HG02678 (cell line): ENCODE results near the gene TOR4A.
"Not testable (repeated sequence)": the region's sequence is repeated elsewhere in the genome, so short reads cannot be mapped to it uniquely, and the experiment has no call there.

ENCODE experiments used
- ATAC-seq: cut with Tn5 transposase; IDR thresholded peaks from one replicate; pipeline ENCODE4 v1.9.1; 2021; ENCODE audit warnings: mild to moderate bottlenecking, moderate library complexity; ENCODE audit not compliant: unreplicated experiment

TOR4A gene

GRCh38 chr9:137237759-137238726, 39.5 kb upstream of the TOR4A start:
- ATAC-seq = no peak

- not testable (repeated sequence) for ATAC-seq
Observed at GRCh38 chr9:137239541-137240200, 37.9 kb upstream of the TOR4A start.

GRCh38 chr9:137240318-137240840, 37.1 kb upstream of the TOR4A start:
- peak; percentile 22 for ATAC-seq

DNA sequence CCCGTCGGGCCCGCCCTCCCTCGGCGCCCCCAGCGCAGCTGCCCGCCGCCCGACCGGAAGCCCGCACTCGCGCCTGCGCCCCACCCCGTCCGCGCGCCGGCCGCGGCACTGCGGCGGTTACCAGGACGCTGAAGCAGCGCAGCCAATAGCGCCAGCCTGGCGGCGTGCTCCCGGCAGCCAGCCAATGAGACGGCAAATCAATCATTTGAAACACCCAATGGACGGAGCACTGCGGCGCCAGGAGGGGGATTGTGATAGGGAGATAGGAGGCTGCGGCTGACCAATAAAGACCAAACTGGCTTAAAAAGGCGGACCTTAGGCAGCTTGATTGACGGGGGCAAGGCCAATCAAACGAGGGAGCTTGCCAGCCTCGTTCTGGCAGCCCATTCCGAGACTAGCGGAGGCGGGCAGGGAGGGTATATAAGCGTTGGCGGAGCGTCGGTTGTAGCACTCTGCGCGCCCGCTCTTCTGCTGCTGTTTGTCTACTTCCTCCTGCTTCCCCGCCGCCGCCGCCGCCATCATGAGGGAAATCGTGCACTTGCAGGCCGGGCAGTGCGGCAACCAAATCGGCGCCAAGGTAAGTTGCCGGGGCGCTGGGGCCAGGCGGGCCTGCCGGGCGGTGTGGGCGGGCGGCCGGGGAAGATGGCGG, 36.6 kb upstream of the TOR4A start, which contains the start of gene TUBB4B:
TUBB4B (plus strand) TSS at position 447 of the 649 bp plus-strand sequence; CDS start at position 521, 74 bp downstream.
- peak; percentile 79 for ATAC-seq

DNA sequence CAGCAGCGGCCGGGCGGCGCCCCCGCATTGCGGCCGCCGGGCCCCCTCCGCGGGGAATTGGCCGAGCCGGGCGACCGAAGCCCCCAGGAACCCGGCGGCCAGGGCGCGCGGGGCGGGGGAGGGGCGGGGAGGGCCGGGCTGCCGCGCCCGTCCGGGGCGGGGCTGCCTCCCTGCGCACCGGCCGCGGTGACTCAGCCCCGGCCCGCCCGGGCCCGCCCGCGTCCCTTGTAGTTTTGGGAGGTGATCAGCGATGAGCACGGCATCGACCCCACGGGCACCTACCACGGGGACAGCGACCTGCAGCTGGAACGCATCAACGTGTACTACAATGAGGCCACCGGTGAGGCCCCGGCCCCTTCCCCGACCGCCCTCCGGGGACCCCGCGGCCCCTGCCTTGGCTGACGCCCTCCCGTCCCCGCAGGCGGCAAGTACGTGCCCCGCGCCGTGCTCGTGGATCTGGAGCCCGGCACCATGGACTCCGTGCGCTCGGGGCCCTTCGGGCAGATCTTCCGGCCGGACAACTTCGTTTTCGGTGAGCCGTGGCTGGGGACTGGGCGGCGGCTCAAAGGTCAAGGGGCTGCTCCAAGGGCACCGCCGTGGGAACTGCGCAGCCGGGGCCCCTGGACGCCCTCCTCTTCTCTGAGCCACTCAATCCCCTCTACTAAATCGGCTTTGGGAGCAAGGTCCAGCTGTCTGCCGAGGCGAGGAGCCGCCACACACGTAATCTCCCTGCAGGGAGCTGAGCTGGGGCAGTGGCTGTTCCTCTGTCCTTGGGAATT, 35.8 kb upstream of the TOR4A start:
- ATAC-seq = peak; percentile 0

GRCh38 chr9:137242269-137243203, 35.0 kb upstream of the TOR4A start:
- ATAC-seq = no peak

- not testable (repeated sequence) for ATAC-seq
Observed at GRCh38 chr9:137243266-137243625, 34.3 kb upstream of the TOR4A start.

DNA sequence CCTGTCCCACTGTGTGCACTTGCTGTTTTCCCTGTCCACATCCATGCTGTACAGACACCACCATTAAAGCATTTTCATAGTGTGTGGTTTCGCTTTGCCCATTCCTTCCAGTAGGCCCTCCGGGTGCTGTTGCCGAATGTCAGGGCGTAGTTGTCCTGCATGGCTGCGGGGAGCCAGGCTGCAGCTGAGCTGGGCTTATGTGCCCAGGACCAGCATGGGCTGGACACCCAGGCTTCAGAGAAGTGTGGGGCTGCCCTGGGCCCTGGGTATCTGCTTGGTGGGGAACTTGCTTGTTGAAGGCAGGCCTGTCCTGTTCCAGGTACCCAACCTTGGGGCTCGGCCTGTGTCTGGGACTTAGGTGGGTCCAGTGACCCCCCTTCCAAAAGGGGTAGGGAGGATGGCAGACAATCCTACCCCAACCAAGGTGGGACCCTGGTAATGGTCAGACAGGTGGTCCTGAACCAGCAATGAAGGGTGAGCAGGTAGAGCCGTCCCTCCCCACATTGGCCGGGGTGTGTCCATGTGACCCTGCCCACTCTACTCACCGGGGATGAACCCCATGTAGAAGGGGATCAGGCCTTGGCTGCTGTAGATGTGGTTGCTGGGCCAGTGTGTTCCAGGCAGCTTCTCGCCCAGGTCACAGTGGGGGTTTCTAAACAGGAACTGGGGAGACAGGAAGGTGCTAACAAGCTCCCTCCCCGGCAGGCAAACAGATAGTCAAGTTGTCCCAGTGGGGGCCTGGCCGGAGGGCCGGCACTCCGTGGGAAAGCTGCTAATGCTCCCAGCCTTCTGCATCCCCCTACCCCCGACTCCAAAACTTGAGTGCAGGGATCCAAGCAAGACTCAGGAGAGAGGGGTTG, 33.7 kb upstream of the TOR4A start:
- no peak for ATAC-seq

DNA sequence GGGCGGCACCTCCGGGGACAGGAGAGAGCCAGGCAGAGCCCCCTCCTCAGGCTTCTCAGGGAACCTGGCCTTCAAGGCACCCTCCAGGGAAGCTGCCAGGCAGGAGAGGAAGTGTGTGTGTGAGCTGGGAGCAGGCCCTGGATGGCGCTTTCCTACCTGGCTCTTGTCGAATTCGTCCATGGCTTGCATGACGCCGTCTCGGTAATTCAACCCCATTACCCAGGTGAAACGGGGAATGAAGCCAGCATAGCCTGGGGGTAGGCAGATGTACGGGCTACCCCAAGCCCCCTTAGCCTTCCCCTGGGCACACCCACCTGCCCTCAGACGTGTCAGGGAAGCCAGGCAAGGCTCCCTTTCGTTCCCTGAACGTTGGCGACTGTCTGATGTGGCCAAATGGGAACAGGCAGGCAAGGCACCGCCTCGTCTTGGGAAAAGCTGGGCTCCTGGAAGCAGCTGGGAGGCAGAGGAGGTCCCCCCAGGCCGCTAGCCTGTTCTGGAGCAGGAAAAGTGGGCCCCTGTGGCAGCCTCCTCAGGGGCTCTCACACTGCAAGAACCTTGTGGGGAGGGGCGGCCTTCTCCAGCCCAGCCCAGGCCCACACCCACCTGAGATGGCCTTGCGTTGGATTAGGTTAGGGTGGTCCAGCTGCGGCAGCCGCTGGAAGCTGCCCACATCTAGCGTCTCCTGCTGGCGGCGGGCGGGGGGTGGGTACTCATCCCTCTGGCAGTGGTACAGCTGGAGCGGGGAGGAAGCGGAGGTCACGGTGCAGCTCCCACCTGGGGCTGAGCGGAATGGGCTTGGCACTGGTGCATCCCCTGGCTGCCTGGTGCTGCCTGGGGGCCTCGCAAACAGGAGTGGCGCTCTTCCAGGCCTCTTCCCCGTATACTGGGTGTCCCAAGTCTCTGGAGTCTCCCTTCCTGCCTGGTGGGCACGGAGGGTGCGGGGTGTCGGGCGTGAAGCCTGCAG, 32.8 kb upstream of the TOR4A start:
- ATAC-seq = no peak

DNA sequence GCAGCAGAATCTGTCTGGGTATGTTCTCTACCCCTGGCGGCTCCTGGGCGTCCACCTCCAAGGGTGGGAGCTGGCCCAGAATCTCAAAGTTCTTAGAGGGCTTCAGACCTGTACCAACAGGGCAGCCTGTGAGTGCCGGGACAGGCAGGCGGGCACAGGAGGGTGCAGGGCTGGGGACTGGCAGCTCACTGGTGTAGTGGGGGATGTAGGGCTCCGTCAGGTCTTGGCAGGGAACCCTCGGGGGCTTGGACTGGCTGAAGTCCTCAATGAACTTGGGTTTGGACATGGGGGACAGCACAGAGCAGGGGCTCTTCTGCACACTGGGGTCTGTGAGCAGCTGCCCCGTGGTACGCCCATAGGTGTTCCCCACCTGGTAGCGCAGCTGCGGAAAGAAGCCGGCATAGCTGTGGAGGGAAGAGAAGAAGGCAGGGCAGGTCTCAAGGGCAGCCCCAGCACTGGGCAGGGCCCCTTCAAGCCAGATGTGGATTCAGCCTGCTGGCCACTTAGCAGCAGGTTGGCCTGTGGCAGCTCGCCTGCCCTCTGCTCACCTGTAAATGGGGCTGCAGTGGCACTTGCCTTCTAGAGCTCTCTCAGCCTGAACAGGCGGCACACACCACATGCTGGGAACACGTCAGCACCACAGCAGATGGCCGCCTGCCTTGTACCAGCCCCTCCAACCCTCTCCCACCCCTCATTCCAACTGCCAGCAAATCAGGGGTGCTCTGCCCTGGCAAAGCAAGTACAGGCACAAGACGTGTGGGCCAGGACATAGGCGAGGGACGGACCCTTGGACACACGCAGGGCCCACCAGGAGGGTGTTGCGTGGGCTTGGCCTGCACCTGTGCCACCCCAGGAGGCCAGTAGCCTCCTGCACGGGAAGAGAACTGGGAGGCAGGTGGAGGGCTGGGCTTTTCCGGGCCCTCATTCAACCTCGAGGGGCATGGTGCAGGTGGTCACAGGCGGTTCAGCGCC, 31.8 kb upstream of the TOR4A start:
- no peak for ATAC-seq

DNA sequence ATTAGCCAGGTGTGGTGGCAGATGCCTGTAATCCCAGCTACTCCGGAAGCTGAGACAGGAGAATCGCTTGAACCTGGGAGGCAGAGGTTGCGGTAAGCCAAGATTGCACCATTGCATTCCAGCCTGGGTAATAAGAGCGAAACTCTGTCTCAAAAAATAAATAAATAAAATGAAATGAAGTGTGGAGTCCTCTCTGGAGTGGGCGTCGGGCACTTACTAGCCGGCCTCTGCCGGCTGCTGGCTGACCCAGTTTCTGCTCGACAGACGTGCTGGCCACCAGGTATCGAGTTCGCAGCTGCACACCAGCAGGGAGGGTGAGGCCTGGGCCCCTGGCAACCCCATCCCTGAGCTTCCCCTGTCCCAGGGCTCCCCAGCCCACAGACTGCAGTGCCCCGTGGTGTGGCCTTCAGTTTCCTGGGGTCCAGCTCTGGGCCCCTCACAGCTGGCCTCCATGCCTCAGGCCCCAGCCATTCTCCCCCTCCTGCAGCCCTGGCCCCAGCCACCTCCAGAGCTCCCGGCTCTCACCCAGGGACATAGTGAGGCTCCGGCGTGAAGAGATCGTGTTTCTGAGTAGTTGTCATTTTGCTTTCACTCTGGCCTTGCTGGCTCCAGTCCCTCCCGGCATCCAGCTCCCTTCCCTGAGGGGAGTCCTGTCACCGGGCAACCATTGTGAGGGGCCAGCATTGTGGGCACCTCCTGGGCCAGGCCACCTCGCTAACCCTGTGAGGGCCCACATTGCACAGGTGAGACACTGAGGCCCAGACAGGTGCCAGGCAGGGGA, 30.2 kb upstream of the TOR4A start:
- ATAC-seq = no peak

- ATAC-seq = no peak
Observed at GRCh38 chr9:137247916-137248175, 29.7 kb upstream of the TOR4A start.

DNA sequence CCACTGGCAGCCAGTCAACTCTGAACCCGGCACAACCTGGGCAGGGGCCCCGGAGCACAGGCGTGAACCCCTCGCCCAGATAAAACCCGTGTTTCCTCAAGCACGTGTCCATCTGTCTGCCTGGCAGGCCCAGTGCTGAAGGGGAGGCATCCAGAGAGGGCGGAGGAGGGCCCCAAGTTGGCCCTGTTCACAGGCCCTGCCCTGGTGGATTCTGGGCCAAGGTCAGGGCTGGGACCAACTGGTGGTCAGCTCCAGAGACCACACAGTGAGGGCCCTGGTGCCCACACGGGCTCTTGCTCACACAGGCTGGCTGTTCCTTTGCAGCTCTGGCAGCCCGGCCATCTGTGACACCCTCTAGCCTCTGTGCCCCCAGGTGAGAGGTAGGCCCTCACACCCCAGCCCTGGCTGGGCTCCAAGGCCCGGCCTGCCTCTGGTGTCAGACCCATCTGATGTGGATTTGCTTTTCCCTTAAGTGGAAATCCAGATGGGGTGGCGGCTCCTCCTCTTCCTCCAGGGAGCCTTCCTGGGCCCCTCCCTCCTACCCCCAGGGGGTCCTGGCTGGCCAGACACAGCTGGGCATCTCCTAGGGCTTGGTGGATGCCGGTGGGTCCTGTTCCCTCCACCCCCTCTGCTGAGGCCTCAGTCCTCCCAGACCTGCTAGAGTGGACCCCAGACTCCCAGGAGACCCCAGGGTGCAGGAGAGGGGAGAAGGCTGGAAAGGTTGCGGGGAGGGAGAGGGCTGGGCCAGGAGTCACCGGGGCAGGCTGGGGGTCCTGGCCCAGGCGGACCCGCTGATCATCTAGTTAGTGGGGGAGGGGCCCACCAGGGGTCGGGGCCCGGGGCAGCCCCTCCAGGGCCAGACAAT, 27.0 kb upstream of the TOR4A start:
- ATAC-seq = no peak

- no peak for ATAC-seq
Observed at GRCh38 chr9:137251194-137251461, 26.4 kb upstream of the TOR4A start, which contains the start of gene STPG3. TSS of gene STPG3 (plus strand) at chr9:137251286. CDS start at chr9:137251287, 1 bp downstream.
